ENCODE results near the gene DOCK2. TPM values are rescaled to one million over a fixed set of nuclear protein-coding genes. Genes with fewer than 3 reads are reported as not detected.

DOCK2 gene
- polyA plus RNA-seq, 1 donor (not counting 4 experiments of a cell fraction or from before 2014, with no cell fraction given), result 0.21 TPM

DNA sequence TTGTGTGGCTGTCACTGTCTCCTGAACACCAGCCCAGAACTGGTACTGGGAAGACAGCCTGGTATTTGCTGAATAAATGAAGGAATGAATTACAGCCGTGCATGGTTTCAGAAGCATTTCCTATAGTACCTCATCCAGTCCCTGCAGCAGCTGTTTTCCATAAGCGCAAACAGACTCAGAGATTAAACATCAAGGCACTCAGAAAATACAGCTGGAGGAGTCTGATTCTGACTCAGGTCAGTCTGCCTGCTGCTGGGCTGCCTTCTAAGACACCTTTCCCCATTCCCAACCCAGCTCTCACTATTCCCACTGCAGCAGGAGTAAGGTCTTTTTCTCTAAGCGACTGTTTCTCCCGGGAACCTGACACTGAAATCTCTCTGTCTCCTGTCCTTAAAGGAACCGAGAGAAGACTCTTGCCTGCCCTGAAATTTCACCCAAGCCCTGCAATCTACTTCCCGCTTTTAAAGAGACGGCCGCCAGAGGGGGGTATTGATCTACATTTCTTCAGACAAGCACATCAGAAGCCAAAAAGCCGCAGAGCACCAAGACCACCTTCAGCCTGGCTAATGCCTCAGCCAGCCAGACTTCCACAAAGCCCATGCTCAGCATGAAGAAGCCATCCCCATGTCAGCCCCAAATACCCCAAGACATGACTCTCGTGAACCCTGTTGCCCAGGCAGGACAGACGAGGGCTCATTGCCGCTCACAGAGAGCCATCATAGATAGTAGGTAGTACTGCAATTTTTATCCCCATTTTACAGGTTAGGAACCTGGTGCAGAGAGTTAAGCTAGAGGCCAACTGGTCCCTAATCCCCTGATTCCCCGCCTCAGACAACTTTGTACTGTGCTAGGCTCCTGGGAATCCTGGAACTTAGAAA is 463.2 kb downstream of the DOCK2 start:
- Histone ChIP-seq H3K9me1 (ENCODE audit: control insufficient read depth, extremely low read depth, insufficient read depth, low read length) (no peaks in the 10 kb centered on the region), H3K27ac (ENCODE audit: control insufficient read depth, insufficient read depth, low read length) (no peak overlapping the region), H3K36me3 (ENCODE audit: control insufficient read depth in 2 of 2, extremely low read depth in 1 of 2, insufficient read depth in 2 of 2, low read length in 2 of 2) (no peaks in the 10 kb centered on the region), H3K4me2 (ENCODE audit: control insufficient read depth, extremely low read depth, insufficient read depth, low read depth, low read length) (no peak overlapping the region), H3K9me3 (ENCODE audit: control insufficient read depth, low read depth, low read length) (no peaks in the 10 kb centered on the region), H3K9ac (ENCODE audit: control insufficient read depth, extremely low read depth, insufficient read depth, low read length) (no peak overlapping the region), H3K27me3 (ENCODE audit: control insufficient read depth, extremely low read depth, insufficient read depth, low read length) (no peaks in the 10 kb centered on the region), H3K79me2 (ENCODE audit: control insufficient read depth, insufficient read depth, low read length) (no peaks in the 10 kb centered on the region), H4K20me1 (ENCODE audit: control insufficient read depth, extremely low read depth, insufficient read depth, low read length) (no peaks in the 10 kb centered on the region), H2AFZ (ENCODE audit: control insufficient read depth, low read length) (no peak overlapping the region), H3K4me3 (ENCODE audit: control insufficient read depth in 2 of 3, extremely low read depth in 1 of 3, insufficient read depth in 2 of 3, low read depth in 1 of 3, low read length in 3 of 3) (no peak overlapping the region), H3K4me1 (ENCODE audit: control insufficient read depth, extremely low read depth, insufficient read depth, low read length) (no peaks in the 10 kb centered on the region)
- FAIRE-seq, result peak; percentile 34
- dilution Hi-C loops (cut with MboI; ENCODE audit: extremely low pct_ligation_motif_present, low sequenced_read_pairs), result no loop called here
- DNase-seq (ENCODE audit: low read depth, low spot score), result peak; percentile 33
- TF ChIP-seq EZH2 (IDR thresholded peaks at IDR 0.05; ENCODE audit: low read length), result no peak
- TF ChIP-seq, protein P1, sequence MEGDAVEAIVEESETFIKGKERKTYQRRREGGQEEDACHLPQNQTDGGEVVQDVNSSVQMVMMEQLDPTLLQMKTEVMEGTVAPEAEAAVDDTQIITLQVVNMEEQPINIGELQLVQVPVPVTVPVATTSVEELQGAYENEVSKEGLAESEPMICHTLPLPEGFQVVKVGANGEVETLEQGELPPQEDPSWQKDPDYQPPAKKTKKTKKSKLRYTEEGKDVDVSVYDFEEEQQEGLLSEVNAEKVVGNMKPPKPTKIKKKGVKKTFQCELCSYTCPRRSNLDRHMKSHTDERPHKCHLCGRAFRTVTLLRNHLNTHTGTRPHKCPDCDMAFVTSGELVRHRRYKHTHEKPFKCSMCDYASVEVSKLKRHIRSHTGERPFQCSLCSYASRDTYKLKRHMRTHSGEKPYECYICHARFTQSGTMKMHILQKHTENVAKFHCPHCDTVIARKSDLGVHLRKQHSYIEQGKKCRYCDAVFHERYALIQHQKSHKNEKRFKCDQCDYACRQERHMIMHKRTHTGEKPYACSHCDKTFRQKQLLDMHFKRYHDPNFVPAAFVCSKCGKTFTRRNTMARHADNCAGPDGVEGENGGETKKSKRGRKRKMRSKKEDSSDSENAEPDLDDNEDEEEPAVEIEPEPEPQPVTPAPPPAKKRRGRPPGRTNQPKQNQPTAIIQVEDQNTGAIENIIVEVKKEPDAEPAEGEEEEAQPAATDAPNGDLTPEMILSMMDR (optimal IDR thresholded peaks at IDR 0.05 in 1 of 3, IDR thresholded peaks at IDR 0.05 in 1 of 3, conservative IDR thresholded peaks at IDR 0.05 in 1 of 3; ENCODE audit: extremely low read depth in 1 of 3, insufficient read depth in 2 of 3, low read length in 3 of 3), result peak; percentile 49 to 62 (median 53)

DNA sequence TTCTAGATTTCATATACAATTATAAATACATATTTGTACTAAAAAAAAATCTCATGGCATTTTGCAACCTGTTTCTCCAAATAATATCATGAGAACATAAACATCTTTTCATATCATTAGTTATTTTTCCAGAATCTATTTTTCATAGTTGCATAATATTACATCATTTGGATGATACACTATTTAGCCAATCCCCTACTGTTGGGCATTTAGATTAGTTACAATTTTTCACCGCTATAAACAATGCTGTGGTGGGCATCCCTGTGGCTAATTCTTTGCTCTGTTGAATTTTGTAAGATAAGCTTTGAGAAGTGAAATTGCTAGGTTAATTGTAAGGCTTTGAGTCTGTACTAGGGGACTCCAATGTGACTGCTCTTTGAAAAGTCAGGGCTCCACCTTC is 466.4 kb downstream of the DOCK2 start:
- no peaks in the 10 kb centered on the region for H3K79me2 ChIP-seq (ENCODE audit: control insufficient read depth, insufficient read depth, low read length)
- TF ChIP-seq, protein P1 (optimal IDR thresholded peaks at IDR 0.05 in 1 of 3, IDR thresholded peaks at IDR 0.05 in 1 of 3, conservative IDR thresholded peaks at IDR 0.05 in 1 of 3; ENCODE audit: extremely low read depth in 1 of 3, insufficient read depth in 2 of 3, low read length in 3 of 3), result no peak
- no peak for TF ChIP-seq EZH2 (IDR thresholded peaks at IDR 0.05; ENCODE audit: low read length)
- no peak overlapping the region for H3K4me3 ChIP-seq (ENCODE audit: control insufficient read depth in 2 of 3, extremely low read depth in 1 of 3, insufficient read depth in 2 of 3, low read depth in 1 of 3, low read length in 3 of 3)
- no peak overlapping the region for H3K4me2 ChIP-seq (ENCODE audit: control insufficient read depth, extremely low read depth, insufficient read depth, low read depth, low read length)
- FAIRE-seq, result no peak
- no peak for DNase-seq (ENCODE audit: low read depth, low spot score)
- no peak overlapping the region for H3K27ac ChIP-seq (ENCODE audit: control insufficient read depth, insufficient read depth, low read length)
- no peak overlapping the region for H2AFZ ChIP-seq (ENCODE audit: control insufficient read depth, low read length)
- no peak overlapping the region for H3K9ac ChIP-seq (ENCODE audit: control insufficient read depth, extremely low read depth, insufficient read depth, low read length)
- no peaks in the 10 kb centered on the region for H3K36me3 ChIP-seq (ENCODE audit: control insufficient read depth in 2 of 2, extremely low read depth in 1 of 2, insufficient read depth in 2 of 2, low read length in 2 of 2)
- dilution Hi-C loops (cut with MboI; ENCODE audit: extremely low pct_ligation_motif_present, low sequenced_read_pairs), result no loop called here
- H4K20me1 ChIP-seq (ENCODE audit: control insufficient read depth, extremely low read depth, insufficient read depth, low read length), result no peaks in the 10 kb centered on the region
- H3K9me1 ChIP-seq (ENCODE audit: control insufficient read depth, extremely low read depth, insufficient read depth, low read length), result no peaks in the 10 kb centered on the region
- H3K27me3 ChIP-seq (ENCODE audit: control insufficient read depth, extremely low read depth, insufficient read depth, low read length), result no peaks in the 10 kb centered on the region
- H3K9me3 ChIP-seq (ENCODE audit: control insufficient read depth, low read depth, low read length), result no peaks in the 10 kb centered on the region
- no peaks in the 10 kb centered on the region for H3K4me1 ChIP-seq (ENCODE audit: control insufficient read depth, extremely low read depth, insufficient read depth, low read length)

Measured in keratinocyte (primary cell).